PFSK-1 (cell line): ENCODE measurements around the gene AUH.

ENCODE experiments used
- POLR2AphosphoS5 ChIP-seq: IDR thresholded peaks from 2 replicates; pipeline ENCODE4 v1.6.1; 2012; ENCODE audit warnings: low read depth, mild to moderate bottlenecking, control low read depth, low read length, moderate library complexity
- REST ChIP-seq, 2 experiments: IDR thresholded peaks; 2 replicates each; pipeline versions ENCODE4 v1.6.1 to v1.8.0; 2011 to 2012; ENCODE audit warnings: low read depth in 2 of 2, low read length in 2 of 2, control low read depth in 1 of 2, inconsistent platforms in 1 of 2, mild to moderate bottlenecking in 1 of 2, moderate library complexity in 1 of 2; ENCODE audit not compliant: insufficient read depth in 1 of 2
- SIN3A ChIP-seq: IDR thresholded peaks from 2 replicates; pipeline ENCODE4 v1.6.1; 2012; ENCODE audit warnings: mild to moderate bottlenecking, low read length, moderate library complexity, borderline replicate concordance; ENCODE audit not compliant: insufficient read depth

GRCh38 chr9:91273853-91274552 lies 87.7 kb downstream of the AUH start:
- no peak for TF ChIP-seq REST (IDR thresholded peaks at IDR 0.05; ENCODE audit: insufficient read depth in 1 of 2, low read depth in 2 of 2, low read length in 2 of 2)
- TF ChIP-seq POLR2AphosphoS5, result no peak
- TF ChIP-seq SIN3A, result no peak
